ENCODE results near the gene DCLK1.

DNA sequence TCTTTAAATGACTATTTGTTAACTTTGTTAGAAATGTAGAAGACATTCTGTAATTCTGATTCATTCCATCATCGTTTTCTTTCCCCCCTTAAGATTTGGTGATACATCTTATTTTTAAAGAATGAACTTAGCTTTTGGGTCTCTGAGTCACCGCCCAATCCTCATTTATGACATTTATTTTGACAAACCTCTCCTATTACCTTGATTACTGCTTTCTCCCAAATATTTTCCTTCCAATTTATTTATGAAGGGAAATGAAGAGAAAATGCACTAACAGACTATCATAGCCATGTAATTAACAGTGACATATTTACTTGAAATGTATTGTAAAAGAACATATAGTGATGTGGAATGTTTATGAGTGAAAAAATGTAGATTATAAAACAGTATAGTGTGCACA is 241.6 kb downstream of the DCLK1 start:
- TF ChIP-seq, protein P1, sequence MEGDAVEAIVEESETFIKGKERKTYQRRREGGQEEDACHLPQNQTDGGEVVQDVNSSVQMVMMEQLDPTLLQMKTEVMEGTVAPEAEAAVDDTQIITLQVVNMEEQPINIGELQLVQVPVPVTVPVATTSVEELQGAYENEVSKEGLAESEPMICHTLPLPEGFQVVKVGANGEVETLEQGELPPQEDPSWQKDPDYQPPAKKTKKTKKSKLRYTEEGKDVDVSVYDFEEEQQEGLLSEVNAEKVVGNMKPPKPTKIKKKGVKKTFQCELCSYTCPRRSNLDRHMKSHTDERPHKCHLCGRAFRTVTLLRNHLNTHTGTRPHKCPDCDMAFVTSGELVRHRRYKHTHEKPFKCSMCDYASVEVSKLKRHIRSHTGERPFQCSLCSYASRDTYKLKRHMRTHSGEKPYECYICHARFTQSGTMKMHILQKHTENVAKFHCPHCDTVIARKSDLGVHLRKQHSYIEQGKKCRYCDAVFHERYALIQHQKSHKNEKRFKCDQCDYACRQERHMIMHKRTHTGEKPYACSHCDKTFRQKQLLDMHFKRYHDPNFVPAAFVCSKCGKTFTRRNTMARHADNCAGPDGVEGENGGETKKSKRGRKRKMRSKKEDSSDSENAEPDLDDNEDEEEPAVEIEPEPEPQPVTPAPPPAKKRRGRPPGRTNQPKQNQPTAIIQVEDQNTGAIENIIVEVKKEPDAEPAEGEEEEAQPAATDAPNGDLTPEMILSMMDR (conservative IDR thresholded peaks at IDR 0.05; ENCODE audit: low read length), result no peak
- TF ChIP-seq EZH2phosphoT487 (IDR thresholded peaks at IDR 0.05; ENCODE audit: borderline replicate concordance), result no peak

All from Loucy (cell line).